ENCODE data around the gene TRA2B. TPM values are rescaled to one million over a fixed set of nuclear protein-coding genes. Genes with fewer than 3 reads are reported as not detected.
A peak's percentile ranks its signal among the peaks of the same experiment; 100 is the strongest.

The TRA2B gene
- total RNA-seq, 1 donor from 2014 or later = 132 TPM

DNA sequence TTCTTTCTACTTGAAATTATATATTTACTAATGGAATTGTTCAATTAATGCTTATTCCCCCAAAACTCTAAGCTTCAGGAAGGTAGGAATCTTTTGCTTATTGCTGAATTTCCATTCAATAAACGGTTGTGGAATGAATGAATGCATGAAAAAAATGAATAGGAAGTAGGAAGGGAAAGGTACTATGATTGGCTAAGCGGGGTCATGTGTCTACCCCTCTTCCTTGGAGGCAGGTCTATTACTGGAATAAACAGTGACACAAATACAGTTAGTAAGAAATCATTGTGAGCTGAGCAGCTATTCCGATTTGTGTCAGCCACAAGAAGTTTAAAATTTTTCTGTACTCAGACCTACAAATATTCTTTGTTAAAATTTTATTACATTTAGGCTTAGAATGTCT is 10.5 kb upstream of the TRA2B start:
- Mint-ChIP-seq H3K9me3 (ENCODE audit: unreplicated experiment) (no peaks in the 10 kb centered on the region), H3K27me3 (ENCODE audit: unreplicated experiment) (no peaks in the 10 kb centered on the region), H3K36me3 (ENCODE audit: low read depth, unreplicated experiment) (no peaks in the 10 kb centered on the region), H3K4me1 (ENCODE audit: unreplicated experiment) (no peaks in the 10 kb centered on the region), H3K4me3 (ENCODE audit: unreplicated experiment) (no peak overlapping the region), H3K27ac (ENCODE audit: unreplicated experiment) (no peak overlapping the region)
- no peak for DNase-seq (ENCODE audit: low spot score)
- TF ChIP-seq, protein P1, sequence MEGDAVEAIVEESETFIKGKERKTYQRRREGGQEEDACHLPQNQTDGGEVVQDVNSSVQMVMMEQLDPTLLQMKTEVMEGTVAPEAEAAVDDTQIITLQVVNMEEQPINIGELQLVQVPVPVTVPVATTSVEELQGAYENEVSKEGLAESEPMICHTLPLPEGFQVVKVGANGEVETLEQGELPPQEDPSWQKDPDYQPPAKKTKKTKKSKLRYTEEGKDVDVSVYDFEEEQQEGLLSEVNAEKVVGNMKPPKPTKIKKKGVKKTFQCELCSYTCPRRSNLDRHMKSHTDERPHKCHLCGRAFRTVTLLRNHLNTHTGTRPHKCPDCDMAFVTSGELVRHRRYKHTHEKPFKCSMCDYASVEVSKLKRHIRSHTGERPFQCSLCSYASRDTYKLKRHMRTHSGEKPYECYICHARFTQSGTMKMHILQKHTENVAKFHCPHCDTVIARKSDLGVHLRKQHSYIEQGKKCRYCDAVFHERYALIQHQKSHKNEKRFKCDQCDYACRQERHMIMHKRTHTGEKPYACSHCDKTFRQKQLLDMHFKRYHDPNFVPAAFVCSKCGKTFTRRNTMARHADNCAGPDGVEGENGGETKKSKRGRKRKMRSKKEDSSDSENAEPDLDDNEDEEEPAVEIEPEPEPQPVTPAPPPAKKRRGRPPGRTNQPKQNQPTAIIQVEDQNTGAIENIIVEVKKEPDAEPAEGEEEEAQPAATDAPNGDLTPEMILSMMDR (IDR thresholded peaks at IDR 0.05; ENCODE audit: unreplicated experiment) = no peak

DNA sequence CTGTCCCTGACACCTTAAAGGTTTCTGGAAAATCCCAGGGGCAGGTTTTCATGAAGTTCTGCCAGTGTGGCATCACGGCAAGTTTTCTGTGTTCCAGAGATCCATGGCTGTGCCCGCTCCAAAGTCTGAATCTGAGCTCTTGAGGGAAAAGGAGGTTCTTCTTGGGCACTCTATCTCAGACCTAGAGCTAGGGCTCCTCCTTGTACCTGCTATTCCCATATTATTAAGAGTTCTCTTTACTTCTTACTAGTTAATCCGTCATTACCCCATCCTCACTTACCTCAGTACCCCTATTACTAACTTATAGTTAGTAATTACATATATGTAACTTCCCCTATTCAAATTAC is 5.9 kb upstream of the TRA2B start:
- TF ChIP-seq, protein P1 (IDR thresholded peaks at IDR 0.05; ENCODE audit: unreplicated experiment) = peak; percentile 49
- Mint-ChIP-seq H3K4me3 (ENCODE audit: unreplicated experiment) (no peak overlapping the region), H3K4me1 (ENCODE audit: unreplicated experiment) (no peaks in the 10 kb centered on the region), H3K9me3 (ENCODE audit: unreplicated experiment) (no peaks in the 10 kb centered on the region), H3K27me3 (ENCODE audit: unreplicated experiment) (peaks cover 7% of the 10 kb centered on the region), H3K36me3 (ENCODE audit: low read depth, unreplicated experiment) (no peaks in the 10 kb centered on the region), H3K27ac (ENCODE audit: unreplicated experiment) (no peak overlapping the region)
- DNase-seq (ENCODE audit: low spot score) = no peak

DNA sequence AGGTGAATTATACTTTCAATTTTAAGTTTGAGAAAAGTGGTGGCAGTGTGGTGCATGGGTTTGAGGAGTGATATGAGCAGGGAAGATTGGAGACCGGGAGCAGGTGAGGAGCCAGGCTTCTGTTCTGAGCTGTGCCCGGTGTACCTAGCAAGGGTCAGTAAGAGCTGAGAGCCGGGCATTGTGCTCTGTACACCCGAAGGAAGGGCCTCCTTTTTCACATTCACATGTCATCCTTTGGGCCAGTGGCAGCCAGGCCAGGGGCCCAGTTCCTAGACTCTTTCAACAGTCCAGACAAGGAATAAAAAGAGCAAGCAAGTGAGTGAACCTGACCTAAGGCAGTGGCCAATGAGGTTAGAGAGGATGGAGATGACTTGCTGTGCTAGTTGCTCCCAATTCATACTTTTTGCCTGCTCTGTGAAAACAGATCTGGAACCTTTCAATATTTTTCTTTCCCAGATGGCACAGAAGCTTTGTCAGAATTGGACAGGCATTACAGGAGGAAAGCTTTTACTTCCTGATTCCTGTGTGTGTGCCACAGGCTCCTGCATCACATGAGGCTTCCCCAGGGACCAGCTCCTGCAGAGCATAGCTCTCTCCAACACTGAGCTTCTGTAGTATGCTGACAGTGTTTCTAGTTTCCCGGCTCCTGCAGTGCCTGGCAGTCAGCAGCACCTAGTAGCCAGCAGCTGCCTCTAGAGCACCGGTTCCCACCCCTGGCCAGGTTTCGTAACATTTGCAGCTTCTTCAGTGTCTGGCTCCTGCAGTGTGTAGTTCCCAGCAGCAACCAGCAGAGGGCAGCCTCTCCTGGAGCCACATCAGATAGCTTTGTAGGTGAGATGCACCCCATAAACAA is 5.3 kb upstream of the TRA2B start:
- peaks cover 9% of the 10 kb centered on the region for H3K27me3 Mint-ChIP-seq (ENCODE audit: unreplicated experiment)
- no peak overlapping the region for H3K4me3 Mint-ChIP-seq (ENCODE audit: unreplicated experiment)
- peaks cover 2% of the 10 kb centered on the region for H3K4me1 Mint-ChIP-seq (ENCODE audit: unreplicated experiment)
- DNase-seq (ENCODE audit: low spot score) = peak; percentile 84
- H3K27ac Mint-ChIP-seq (ENCODE audit: unreplicated experiment) = peak overlapping the region; percentile 19
- peaks cover 3% of the 10 kb centered on the region for H3K36me3 Mint-ChIP-seq (ENCODE audit: low read depth, unreplicated experiment)
- no peaks in the 10 kb centered on the region for H3K9me3 Mint-ChIP-seq (ENCODE audit: unreplicated experiment)
- TF ChIP-seq, protein P1 (IDR thresholded peaks at IDR 0.05; ENCODE audit: unreplicated experiment) = peak; percentile 98

DNA sequence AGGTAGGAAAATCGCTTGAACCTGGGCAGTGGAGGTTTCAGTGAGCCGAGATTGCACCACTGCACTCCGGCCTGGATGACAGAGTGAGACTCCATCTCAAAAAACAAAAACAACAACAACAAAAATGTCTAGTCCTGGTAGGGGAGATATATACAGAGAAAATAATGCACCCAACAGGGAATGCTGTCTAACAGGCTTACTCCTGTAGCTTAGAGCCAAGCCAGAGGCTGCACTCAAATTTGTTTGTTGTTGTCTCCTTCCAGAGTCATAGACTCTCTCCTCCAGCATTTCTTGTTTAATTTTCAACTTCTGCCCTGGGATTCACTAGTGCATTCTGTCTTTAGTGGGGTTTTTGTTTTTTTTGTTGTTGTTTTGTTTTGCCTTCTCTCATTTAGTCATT is 4.6 kb upstream of the TRA2B start:
- DNase-seq (ENCODE audit: low spot score) = no peak
- H3K27me3 Mint-ChIP-seq (ENCODE audit: unreplicated experiment) = peaks cover 17% of the 10 kb centered on the region
- H3K36me3 Mint-ChIP-seq (ENCODE audit: low read depth, unreplicated experiment) = peaks cover 8% of the 10 kb centered on the region
- H3K4me1 Mint-ChIP-seq (ENCODE audit: unreplicated experiment) = peaks cover 5% of the 10 kb centered on the region
- no peak overlapping the region for H3K4me3 Mint-ChIP-seq (ENCODE audit: unreplicated experiment)
- TF ChIP-seq, protein P1 (IDR thresholded peaks at IDR 0.05; ENCODE audit: unreplicated experiment) = no peak
- H3K27ac Mint-ChIP-seq (ENCODE audit: unreplicated experiment) = no peak overlapping the region
- no peaks in the 10 kb centered on the region for H3K9me3 Mint-ChIP-seq (ENCODE audit: unreplicated experiment)

DNA sequence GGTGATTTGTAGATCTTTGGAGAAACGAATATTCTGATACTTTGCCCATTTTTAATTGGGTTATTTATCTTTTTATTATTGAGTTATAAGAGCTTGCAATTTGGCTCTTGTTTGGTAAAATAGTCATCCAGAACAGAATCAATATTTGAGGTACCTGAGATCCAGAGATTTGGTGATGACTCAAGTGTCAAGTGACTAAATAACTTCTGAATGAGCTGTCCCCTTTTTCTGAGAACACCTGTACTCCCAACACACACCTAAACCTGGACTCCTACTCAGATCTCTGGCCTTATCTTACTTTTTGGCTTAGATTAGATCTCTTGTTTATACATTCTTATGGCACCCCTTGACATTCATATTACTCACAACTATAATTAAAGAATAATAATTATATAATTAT is 3.1 kb upstream of the TRA2B start:
- H3K27ac Mint-ChIP-seq (ENCODE audit: unreplicated experiment) = no peak overlapping the region
- H3K27me3 Mint-ChIP-seq (ENCODE audit: unreplicated experiment) = peaks cover 18% of the 10 kb centered on the region
- peaks cover 18% of the 10 kb centered on the region for H3K36me3 Mint-ChIP-seq (ENCODE audit: low read depth, unreplicated experiment)
- no peak for DNase-seq (ENCODE audit: low spot score)
- H3K9me3 Mint-ChIP-seq (ENCODE audit: unreplicated experiment) = no peaks in the 10 kb centered on the region
- TF ChIP-seq, protein P1 (IDR thresholded peaks at IDR 0.05; ENCODE audit: unreplicated experiment) = no peak
- no peak overlapping the region for H3K4me3 Mint-ChIP-seq (ENCODE audit: unreplicated experiment)
- peaks cover 13% of the 10 kb centered on the region for H3K4me1 Mint-ChIP-seq (ENCODE audit: unreplicated experiment)

Data from endothelial cell (in vitro differentiated cells).